WERI-Rb-1 (cell line): ENCODE data around the gene OXNAD1.

Experiments
- DNase-seq: peaks from one replicate; pipeline ENCODE4 v3.0.0-alpha.2; 2020
- H3K27ac ChIP-seq: fragments of 250-450 bp; sonication (Bioruptor Pico); 2 replicates; pipeline ENCODE4 v1.5.1; 2020; ENCODE audit warnings: mild to moderate bottlenecking, moderate library complexity
- H3K27me3 ChIP-seq: fragments of 250-450 bp; sonication (Bioruptor Pico); 2 replicates; pipeline ENCODE4 v1.5.1; 2021; ENCODE audit warnings: mild to moderate bottlenecking, low read depth, moderate library complexity; ENCODE audit not compliant: insufficient read depth, severe bottlenecking
- H3K36me3 ChIP-seq: fragments of 250-450 bp; sonication (Bioruptor Pico); 2 replicates; pipeline ENCODE4 v1.5.1; 2020; ENCODE audit warnings: mild to moderate bottlenecking, moderate library complexity
- H3K4me3 ChIP-seq: 2 replicates; pipeline ENCODE4 v1.5.1; 2011; ENCODE audit warnings: low read depth, mild to moderate bottlenecking, control low read depth, low read length
- H3K9me3 ChIP-seq: fragments of 250-450 bp; sonication (Bioruptor Pico); 2 replicates; pipeline ENCODE4 v1.5.1; 2021; ENCODE audit warnings: mild to moderate bottlenecking, moderate library complexity; ENCODE audit not compliant: severe bottlenecking
- TF ChIP-seq, protein P1 (sequence below): IDR thresholded peaks from 2 replicates; pipeline ENCODE4 v1.5.1; 2011; ENCODE audit warnings: low read depth, mild to moderate bottlenecking, control low read depth, inconsistent platforms, low read length

Gene OXNAD1

DNA sequence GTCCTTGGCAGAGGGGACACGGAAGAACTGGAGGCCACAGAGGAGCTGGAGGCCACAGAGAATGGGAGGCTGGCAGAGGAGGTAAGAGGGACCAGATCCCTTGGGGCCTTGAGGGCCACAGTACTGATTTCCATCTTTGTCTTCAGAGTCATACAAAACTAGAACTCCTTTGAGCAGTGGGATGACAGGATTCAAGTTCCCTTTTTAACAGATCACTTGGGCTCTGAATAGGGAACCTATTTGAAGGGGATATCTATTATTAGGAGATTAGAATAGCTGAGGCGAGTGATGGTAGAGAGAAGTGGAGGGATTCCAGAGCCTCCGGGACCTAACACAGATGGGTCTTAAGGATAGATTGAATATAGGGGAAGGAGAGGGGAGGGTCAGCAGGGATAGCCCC, 55.7 kb downstream of the OXNAD1 start:
- Histone ChIP-seq H3K27ac (no peak overlapping the region), H3K4me3 (no peak overlapping the region), H3K27me3 (no peaks in the 10 kb centered on the region), H3K9me3 (no peaks in the 10 kb centered on the region), H3K36me3 (peaks cover 5% of the 10 kb centered on the region)
- TF ChIP-seq, protein P1, sequence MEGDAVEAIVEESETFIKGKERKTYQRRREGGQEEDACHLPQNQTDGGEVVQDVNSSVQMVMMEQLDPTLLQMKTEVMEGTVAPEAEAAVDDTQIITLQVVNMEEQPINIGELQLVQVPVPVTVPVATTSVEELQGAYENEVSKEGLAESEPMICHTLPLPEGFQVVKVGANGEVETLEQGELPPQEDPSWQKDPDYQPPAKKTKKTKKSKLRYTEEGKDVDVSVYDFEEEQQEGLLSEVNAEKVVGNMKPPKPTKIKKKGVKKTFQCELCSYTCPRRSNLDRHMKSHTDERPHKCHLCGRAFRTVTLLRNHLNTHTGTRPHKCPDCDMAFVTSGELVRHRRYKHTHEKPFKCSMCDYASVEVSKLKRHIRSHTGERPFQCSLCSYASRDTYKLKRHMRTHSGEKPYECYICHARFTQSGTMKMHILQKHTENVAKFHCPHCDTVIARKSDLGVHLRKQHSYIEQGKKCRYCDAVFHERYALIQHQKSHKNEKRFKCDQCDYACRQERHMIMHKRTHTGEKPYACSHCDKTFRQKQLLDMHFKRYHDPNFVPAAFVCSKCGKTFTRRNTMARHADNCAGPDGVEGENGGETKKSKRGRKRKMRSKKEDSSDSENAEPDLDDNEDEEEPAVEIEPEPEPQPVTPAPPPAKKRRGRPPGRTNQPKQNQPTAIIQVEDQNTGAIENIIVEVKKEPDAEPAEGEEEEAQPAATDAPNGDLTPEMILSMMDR = no peak
- DNase-seq = no peak

DNA sequence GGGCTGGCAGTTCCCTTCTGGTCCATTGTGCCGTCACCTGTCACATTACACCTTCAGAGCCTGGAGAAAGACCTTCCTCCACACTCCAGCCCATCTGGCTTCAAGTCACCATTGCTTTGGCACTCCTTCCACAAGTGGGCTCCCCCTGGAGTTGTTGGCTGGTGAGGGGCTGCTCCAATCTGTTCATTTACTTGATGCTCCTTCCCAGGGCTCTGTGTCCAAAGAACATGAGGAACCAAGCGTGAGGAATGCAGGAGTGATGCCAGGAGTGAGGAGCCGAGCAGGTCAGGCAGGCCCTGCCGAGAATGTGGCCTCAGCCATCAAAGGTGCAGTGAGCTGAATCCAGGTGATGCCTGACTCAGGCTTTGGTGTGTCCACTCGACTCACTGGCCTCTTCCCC, 57.2 kb downstream of the OXNAD1 start:
- TF ChIP-seq, protein P1 = no peak
- Histone ChIP-seq H3K9me3 (no peaks in the 10 kb centered on the region), H3K4me3 (no peak overlapping the region), H3K27me3 (no peaks in the 10 kb centered on the region), H3K27ac (no peak overlapping the region), H3K36me3 (peaks cover 5% of the 10 kb centered on the region)
- no peak for DNase-seq

GRCh38 chr3:16323737-16324136, 58.7 kb downstream of the OXNAD1 start:
- Histone ChIP-seq H3K27me3 (no peaks in the 10 kb centered on the region), H3K4me3 (no peak overlapping the region), H3K36me3 (peaks cover 5% of the 10 kb centered on the region), H3K9me3 (no peaks in the 10 kb centered on the region), H3K27ac (no peak overlapping the region)
- DNase-seq = no peak
- TF ChIP-seq, protein P1 = no peak

DNA sequence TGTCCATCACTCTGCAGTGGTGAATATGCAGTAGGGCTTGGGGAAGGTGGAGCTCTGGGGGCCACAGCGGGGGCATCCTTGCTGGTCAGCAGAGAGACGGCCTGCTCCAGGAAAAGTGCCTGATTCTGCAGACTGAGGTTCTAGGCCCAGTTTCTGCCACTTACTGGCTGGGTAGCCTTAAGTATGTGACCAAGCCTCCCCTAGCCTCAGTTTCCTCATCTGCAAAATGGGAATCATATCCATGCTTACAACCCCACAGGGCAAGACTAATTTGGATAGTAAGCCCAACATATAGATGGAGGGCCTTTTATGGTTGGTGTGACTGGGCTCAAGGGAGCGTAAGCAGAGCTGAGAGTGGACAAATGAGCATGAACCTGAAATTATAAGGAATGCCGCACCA, 60.8 kb downstream of the OXNAD1 start:
- Histone ChIP-seq H3K4me3 (no peak overlapping the region), H3K27me3 (no peaks in the 10 kb centered on the region), H3K9me3 (no peaks in the 10 kb centered on the region), H3K27ac (no peak overlapping the region), H3K36me3 (no peaks in the 10 kb centered on the region; the same call in 1 of the 2 replicates)
- TF ChIP-seq, protein P1 = no peak
- DNase-seq = no peak

GRCh38 chr3:16326724-16327349, 61.8 kb downstream of the OXNAD1 start:
- no peak overlapping the region for H3K27ac ChIP-seq
- no peaks in the 10 kb centered on the region for H3K9me3 ChIP-seq
- H3K27me3 ChIP-seq = no peaks in the 10 kb centered on the region
- no peak for DNase-seq
- TF ChIP-seq, protein P1 = no peak
- H3K36me3 ChIP-seq = no peaks in the 10 kb centered on the region; the same call in 1 of the 2 replicates
- H3K4me3 ChIP-seq = no peak overlapping the region

DNA sequence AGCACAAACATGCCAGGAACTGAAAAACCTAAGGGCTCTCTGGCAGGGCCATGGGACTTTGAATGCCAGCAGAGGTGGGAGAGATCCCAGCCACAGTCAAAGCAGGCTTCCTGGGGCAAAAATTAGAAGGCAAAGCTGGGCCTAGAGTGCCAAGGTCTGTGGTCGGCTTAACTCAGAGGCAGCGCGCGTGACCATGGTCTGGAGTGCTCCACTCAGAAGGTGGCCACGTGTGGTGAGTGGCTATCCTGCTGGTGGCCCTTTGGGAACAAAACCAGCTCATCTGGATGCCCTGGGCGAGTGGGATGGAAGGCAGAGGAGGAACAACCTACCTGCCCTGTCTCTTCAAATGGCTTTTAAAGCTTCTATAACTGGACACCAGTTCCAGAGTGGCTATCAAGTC, 63.1 kb downstream of the OXNAD1 start:
- no peaks in the 10 kb centered on the region for H3K9me3 ChIP-seq
- no peak overlapping the region for H3K4me3 ChIP-seq
- TF ChIP-seq, protein P1 = no peak
- H3K27me3 ChIP-seq = no peaks in the 10 kb centered on the region
- no peak for DNase-seq
- H3K27ac ChIP-seq = no peak overlapping the region
- H3K36me3 ChIP-seq = no peaks in the 10 kb centered on the region; the same call in 1 of the 2 replicates
